Activated CD8-positive, alpha-beta T cell treated with anti-CD3 and anti-CD28 coated beads for 36 hours (primary cell): ENCODE data around the gene SPINK1. TPM values are rescaled to one million over a fixed set of nuclear protein-coding genes. Genes with fewer than 3 reads are reported as not detected.
"Not testable (repeated sequence)": the region's sequence is repeated elsewhere in the genome, so short reads cannot be mapped to it uniquely, and the experiment has no call there.

Experiments used
- ATAC-seq: fragments of 200-7000 bp; cut with Tn5 transposase; one replicate; pipeline ENCODE4 v1.10.0; 2021; ENCODE audit warnings: mild to moderate bottlenecking, moderate library complexity
- CTCF ChIA-PET: fragments of 350-600 bp; sonication (Branson Sonifier 250); formaldehyde crosslinking; loops from one replicate; lab custom pipeline; 2021; ENCODE audit warnings: antibody characterized with exemption; lab: Charles Lee
- POLR2A ChIA-PET: fragments of 350-600 bp; sonication (Branson Sonifier 250); formaldehyde crosslinking; loops from one replicate; lab custom pipeline; 2021; ENCODE audit warnings: antibody characterized with exemption; lab: Charles Lee
- DNase-seq: peaks from one replicate; pipeline ENCODE4 v3.0.0-alpha.2; 2020
- H3K27ac Mint-ChIP-seq: one replicate; pipeline ENCODE4 v1.8.0; 2021; ENCODE audit warnings: mild to moderate bottlenecking, mixed read lengths
- H3K27me3 Mint-ChIP-seq: one replicate; pipeline ENCODE4 v1.8.0; 2021; ENCODE audit warnings: mixed read lengths
- H3K36me3 Mint-ChIP-seq: one replicate; pipeline ENCODE4 v1.8.0; 2021; ENCODE audit warnings: low read depth, mixed read lengths
- H3K4me1 Mint-ChIP-seq: one replicate; pipeline ENCODE4 v1.8.0; 2021; ENCODE audit warnings: low read depth, mixed read lengths
- H3K4me3 Mint-ChIP-seq: one replicate; pipeline ENCODE4 v1.8.0; 2021; ENCODE audit warnings: mild to moderate bottlenecking, moderate library complexity, mixed read lengths
- H3K9me3 Mint-ChIP-seq: one replicate; pipeline ENCODE4 v1.8.0; 2021; ENCODE audit warnings: mixed read lengths
- CTCF ChIP-seq: fragments of 200-600 bp; IDR thresholded peaks from one replicate; pipeline ENCODE4 v1.8.0; 2022; ENCODE audit warnings: antibody characterized with exemption, mild to moderate bottlenecking
- intact Hi-C: fragments of 100-400 bp; cut with micrococcal nuclease; formaldehyde crosslinking; loops from one replicate; pipeline ENCODE4 v1.10.0; 2022
- total RNA-seq, 2 experiments: library from RNA; stranded (reverse); gene quantifications; one replicate each; pipeline ENCODE4 v1.2.3, GENCODE V29; 2021

Gene SPINK1
- total RNA-seq, 2 experiments from 2014 or later, result not detected

DNA sequence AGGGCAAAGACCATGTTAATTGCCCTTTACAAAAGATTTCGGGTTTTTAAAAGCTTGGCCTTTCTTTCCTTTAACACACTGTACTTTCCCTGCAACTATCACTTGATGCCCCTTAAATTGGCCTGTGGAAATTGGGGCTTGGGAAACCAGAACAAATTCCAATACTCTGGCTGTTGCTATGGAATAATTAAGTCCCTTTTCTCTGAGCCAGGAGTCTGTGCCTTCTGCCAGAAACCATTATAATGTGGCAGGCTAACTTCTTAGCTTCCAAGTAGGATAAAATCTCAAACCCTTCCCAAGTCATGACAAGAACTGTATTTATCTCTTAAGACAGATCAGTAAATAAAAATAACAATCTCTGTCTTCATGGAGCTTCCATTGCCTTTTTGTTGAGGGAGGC lies 1.1 kb upstream of the SPINK1 start:
- Mint-ChIP-seq H3K4me3 (no peak overlapping the region), H3K27me3 (peaks cover 5% of the 10 kb centered on the region), H3K27ac (no peak overlapping the region), H3K4me1 (no peaks in the 10 kb centered on the region), H3K9me3 (no peaks in the 10 kb centered on the region), H3K36me3 (no peaks in the 10 kb centered on the region)
- ChIA-PET POLR2A (no interaction called here), CTCF (interaction anchor here (0.8 to 2.7 kb wide), 3 partner anchors 10 to 205 kb away, joined by 4 to 18 read pairs (median 5); no protein-coding TSS in a partner anchor)
- ATAC-seq (no peak), DNase-seq (no peak)
- TF ChIP-seq CTCF, result no peak
- intact Hi-C loops, result no loop called here

DNA sequence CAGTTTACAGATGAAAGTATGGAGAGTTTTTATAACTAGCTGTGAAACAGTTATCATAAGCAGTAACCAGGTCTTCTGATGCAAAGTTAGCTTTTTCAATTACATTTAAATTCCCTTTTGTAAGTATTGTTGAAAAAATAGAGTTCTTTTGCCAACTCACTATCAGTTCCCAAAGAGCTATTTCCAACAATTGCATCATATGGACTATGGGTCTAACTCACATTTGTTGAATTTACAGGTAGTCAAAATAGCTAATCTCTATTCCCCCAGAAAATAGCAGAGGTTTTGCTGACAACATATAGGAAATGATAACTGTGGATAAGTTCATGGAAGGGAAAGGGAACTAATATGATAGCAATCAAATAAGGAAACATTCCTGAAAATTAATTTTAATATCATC lies 1.4 kb downstream of the SPINK1 start:
- DNase-seq, result no peak
- Mint-ChIP-seq H3K27ac (no peak overlapping the region), H3K4me1 (no peaks in the 10 kb centered on the region), H3K9me3 (no peaks in the 10 kb centered on the region), H3K4me3 (no peak overlapping the region), H3K36me3 (no peaks in the 10 kb centered on the region), H3K27me3 (peaks cover 5% of the 10 kb centered on the region)
- CTCF ChIA-PET, result interaction anchor here (1.4 kb wide), 1 partner anchor 202 kb away, joined by 5 read pairs; no protein-coding TSS in a partner anchor
- POLR2A ChIA-PET, result no interaction called here
- TF ChIP-seq CTCF, result no peak
- intact Hi-C loops, result no loop called here
- no peak for ATAC-seq

DNA sequence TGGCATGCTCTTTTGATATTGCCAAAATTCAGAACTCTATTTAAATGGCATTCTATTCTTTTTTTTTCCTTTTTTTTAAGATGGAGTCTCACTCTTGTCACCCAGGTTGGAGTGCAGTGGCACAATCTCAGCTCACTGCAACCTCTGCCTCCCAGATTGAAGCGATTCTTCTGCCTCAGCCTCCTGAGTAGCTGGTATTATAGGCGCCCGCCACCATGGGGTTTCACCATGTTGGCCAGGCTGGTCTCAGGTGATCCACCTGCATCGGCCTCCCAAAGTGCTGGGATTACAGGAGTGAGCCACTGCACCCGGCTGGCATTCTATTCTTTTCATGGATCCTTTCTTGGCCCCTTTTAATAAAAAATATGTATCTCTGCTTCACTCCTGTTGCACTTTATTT lies 4.5 kb downstream of the SPINK1 start:
- ATAC-seq, H3K36me3 Mint-ChIP-seq, H3K27ac Mint-ChIP-seq, intact Hi-C loops, DNase-seq, H3K4me3 Mint-ChIP-seq, POLR2A ChIA-PET, H3K9me3 Mint-ChIP-seq, H3K27me3 Mint-ChIP-seq, H3K4me1 Mint-ChIP-seq: not testable (repeated sequence)
- CTCF ChIA-PET, result interaction anchor here (0.9 kb wide), 1 partner anchor 199 kb away, joined by 3 read pairs; no protein-coding TSS in a partner anchor

- ChIA-PET CTCF (interaction anchor here (0.9 kb wide), 1 partner anchor 199 kb away, joined by 3 read pairs; no protein-coding TSS in a partner anchor), POLR2A (no interaction called here)
- Mint-ChIP-seq H3K9me3 (no peaks in the 10 kb centered on the region), H3K4me3 (no peak overlapping the region), H3K4me1 (no peaks in the 10 kb centered on the region), H3K27me3 (peaks cover 3% of the 10 kb centered on the region), H3K36me3 (no peaks in the 10 kb centered on the region), H3K27ac (no peak overlapping the region)
- intact Hi-C loops, result no loop called here
- ATAC-seq (no peak), DNase-seq (no peak)
- no peak for TF ChIP-seq CTCF
Measured at GRCh38 chr5:147826361-147826760, 5.1 kb downstream of the SPINK1 start.

- POLR2A ChIA-PET, result interaction anchor here (0.6 to 1.0 kb wide), 2 partner anchors 195 to 1534 kb away, joined by 3 to 4 read pairs; no protein-coding TSS in a partner anchor
- peak; percentile 63 for DNase-seq
- H3K9me3 Mint-ChIP-seq, result no peaks in the 10 kb centered on the region
Measured at GRCh38 chr5:147822686-147823491, 8.6 kb downstream of the SPINK1 start.

GRCh38 chr5:147822222-147822621 lies 9.2 kb downstream of the SPINK1 start:
- H3K27ac Mint-ChIP-seq, H3K4me1 Mint-ChIP-seq, DNase-seq, H3K27me3 Mint-ChIP-seq, H3K9me3 Mint-ChIP-seq, H3K4me3 Mint-ChIP-seq, H3K36me3 Mint-ChIP-seq, ATAC-seq: not testable (repeated sequence)
- ChIA-PET CTCF (interaction anchor here (0.6 to 2.7 kb wide), 45 partner anchors 9 to 861 kb away, joined by 3 to 85 read pairs (median 4); partner anchors contain the start of gene SPINK1), POLR2A (interaction anchor here (0.7 kb wide), 1 partner anchor 29 kb away, joined by 3 read pairs; no protein-coding TSS in a partner anchor)
- intact Hi-C loops, result loop anchor here (1.0 kb wide), 1 partner anchor 194 kb away; no protein-coding TSS in a partner anchor

More at GRCh38 chr5:147822686-147823491, 8.6 kb downstream of the SPINK1 start:
- H3K36me3 Mint-ChIP-seq, result no peaks in the 10 kb centered on the region
- H3K4me3 Mint-ChIP-seq, result no peak overlapping the region
- intact Hi-C loops, result loop anchor here (1.0 kb wide), 1 partner anchor 195 kb away; no protein-coding TSS in a partner anchor
- no peaks in the 10 kb centered on the region for H3K4me1 Mint-ChIP-seq
- H3K27me3 Mint-ChIP-seq, result no peaks in the 10 kb centered on the region
- CTCF ChIA-PET, result interaction anchor here (0.6 to 2.7 kb wide), 53 partner anchors 10 to 861 kb away, joined by 3 to 85 read pairs (median 4); partner anchors contain the start of genes JAKMIP2 and SPINK1
- peak; percentile 94 for ATAC-seq
- H3K27ac Mint-ChIP-seq, result no peak overlapping the region
- TF ChIP-seq CTCF, result peak; percentile 81
